ENCODE data around the gene KRT78.

The KRT78 gene

DNA sequence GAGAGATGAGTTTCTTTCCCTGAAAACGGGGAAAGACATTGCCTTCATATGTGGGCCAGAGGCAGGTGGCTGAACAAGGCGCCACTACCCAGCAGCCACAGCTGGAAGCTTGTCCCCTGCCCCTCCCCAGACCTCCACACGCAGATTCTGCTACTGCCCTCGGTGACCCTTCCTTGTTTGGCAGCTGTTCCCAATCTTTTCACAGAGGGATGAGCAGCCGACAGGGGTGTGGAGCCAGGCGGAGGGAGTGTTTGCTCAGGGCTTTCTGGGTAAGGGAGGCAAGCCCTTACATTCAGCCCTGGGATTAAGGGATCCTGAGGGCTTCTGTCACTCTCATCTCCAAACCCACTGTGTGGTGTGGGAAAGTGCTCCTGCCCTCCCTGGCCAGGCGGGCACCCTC is 30.4 kb downstream of the KRT78 start:
- peaks cover 12% of the 10 kb centered on the region for H3K4me1 Mint-ChIP-seq (ENCODE audit: low read depth)
- no peak overlapping the region for H3K4me3 Mint-ChIP-seq
- H3K27me3 Mint-ChIP-seq = no peaks in the 10 kb centered on the region
- no peaks in the 10 kb centered on the region for H3K9me3 Mint-ChIP-seq
- no peak overlapping the region for H3K27ac Mint-ChIP-seq
- no peaks in the 10 kb centered on the region for H3K36me3 Mint-ChIP-seq (ENCODE audit: low read depth)
- no peak for DNase-seq

DNA sequence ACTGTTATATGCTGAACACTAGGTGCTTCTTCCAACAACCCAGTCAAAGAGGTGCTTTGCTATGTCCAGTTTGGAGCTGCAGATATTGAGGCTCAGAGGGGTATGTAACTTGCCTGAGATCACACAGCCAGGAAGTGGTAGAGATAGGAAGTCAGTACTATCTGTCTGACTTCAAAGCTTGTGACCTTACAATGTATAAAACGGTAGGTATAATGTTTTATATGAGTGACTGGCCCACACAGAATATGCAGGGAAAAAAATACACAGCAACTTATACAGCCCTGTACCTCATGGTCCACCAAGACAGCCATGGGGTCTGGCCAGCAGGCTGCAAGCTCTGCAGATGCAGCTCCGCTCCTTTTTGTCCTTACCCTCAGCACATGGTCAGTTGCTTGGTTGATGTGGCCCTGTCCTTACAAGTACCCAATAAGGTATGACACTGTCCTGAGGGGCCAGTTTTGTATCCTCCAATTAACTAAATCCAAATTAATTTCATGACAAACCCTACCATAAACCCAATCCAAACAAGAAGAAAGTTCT is 31.0 kb downstream of the KRT78 start:
- Mint-ChIP-seq H3K4me1 (ENCODE audit: low read depth) (peaks cover 12% of the 10 kb centered on the region), H3K9me3 (no peaks in the 10 kb centered on the region), H3K27me3 (no peaks in the 10 kb centered on the region), H3K36me3 (ENCODE audit: low read depth) (no peaks in the 10 kb centered on the region), H3K4me3 (no peak overlapping the region), H3K27ac (no peak overlapping the region)
- no peak for DNase-seq

DNA sequence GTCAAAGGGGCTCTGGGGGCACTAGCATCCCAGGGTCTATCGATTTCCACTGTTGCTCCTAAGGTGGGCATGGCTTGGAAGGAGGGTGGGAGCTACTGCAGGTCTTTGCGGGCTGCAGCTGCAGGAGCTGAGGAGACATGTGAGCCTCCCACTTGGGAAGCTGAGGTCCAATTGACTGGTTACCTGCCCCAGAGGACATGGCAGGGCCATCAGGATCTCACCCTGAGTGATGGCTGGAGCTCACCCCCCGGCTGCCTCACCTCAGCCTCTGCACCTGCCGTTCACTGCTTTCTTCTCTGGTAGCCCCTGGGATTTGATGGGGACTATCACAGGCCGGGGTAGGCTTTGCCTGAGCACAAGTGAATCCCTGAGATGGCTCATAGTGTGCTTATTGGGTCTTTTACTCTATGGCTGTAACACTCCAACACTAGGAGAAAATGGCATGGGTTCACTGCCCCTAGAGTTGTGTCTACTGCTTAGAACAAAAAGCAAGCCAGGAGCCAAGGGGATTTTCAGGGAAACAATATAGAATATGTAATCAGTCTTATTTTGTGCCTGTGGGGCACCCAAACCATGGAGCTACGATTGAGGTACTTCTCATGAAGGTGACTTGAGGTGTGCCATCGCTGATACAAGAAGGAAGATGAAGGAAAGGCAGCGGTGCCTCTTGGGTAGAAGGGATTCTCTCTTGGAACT is 31.6 kb downstream of the KRT78 start:
- no peak overlapping the region for H3K4me3 Mint-ChIP-seq
- no peaks in the 10 kb centered on the region for H3K9me3 Mint-ChIP-seq
- H3K27ac Mint-ChIP-seq = no peak overlapping the region
- H3K27me3 Mint-ChIP-seq = no peaks in the 10 kb centered on the region
- no peak for DNase-seq
- no peaks in the 10 kb centered on the region for H3K36me3 Mint-ChIP-seq (ENCODE audit: low read depth)
- H3K4me1 Mint-ChIP-seq (ENCODE audit: low read depth) = peaks cover 12% of the 10 kb centered on the region

DNA sequence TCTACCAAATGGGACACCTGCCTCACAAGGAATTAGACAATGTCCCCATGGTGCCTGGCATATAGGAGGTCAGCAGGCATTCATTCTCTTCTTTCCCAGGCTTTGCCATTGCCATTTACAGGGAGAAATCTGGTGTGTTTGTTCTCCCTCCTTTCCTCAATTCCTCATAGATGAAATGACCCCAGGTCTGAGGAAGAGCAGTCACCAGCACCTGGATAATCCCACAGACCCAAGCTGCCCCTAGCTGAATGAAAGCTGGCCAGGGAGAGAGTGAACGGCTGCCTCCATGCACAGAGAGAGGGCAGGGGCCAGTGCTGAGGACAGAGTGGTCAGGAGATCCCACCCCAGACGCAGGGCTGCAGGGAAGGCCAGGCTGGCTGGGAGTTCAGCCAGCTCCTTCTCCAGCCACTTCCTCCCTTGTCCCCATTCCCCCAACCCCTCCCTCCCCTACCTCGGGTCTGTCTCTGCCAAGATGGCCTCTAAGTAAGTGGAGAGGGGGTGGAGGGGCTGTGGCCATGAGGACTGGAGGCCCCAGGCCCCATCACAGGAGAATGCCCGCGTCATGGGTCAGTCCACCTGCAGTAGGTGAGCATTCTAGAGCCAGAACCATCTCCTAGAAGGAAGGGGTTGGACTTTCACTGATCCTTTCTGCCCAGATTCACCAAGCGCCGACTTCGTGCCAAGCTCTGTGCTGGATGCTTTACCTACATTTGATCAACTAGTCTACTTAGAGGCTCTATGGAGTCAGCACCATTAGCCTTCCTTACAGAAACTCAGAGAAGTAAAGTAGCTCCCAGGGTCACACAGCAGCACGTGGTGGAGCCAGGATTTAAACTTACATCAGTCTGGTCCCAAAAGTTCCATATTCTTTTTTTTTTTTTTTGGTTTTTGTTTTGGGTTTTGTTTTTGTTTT is 32.9 kb downstream of the KRT78 start:
- H3K9me3 Mint-ChIP-seq = no peaks in the 10 kb centered on the region
- DNase-seq = no peak
- H3K4me1 Mint-ChIP-seq (ENCODE audit: low read depth) = peaks cover 12% of the 10 kb centered on the region
- H3K27ac Mint-ChIP-seq = no peak overlapping the region
- H3K4me3 Mint-ChIP-seq = no peak overlapping the region
- H3K27me3 Mint-ChIP-seq = no peaks in the 10 kb centered on the region
- no peaks in the 10 kb centered on the region for H3K36me3 Mint-ChIP-seq (ENCODE audit: low read depth)

DNA sequence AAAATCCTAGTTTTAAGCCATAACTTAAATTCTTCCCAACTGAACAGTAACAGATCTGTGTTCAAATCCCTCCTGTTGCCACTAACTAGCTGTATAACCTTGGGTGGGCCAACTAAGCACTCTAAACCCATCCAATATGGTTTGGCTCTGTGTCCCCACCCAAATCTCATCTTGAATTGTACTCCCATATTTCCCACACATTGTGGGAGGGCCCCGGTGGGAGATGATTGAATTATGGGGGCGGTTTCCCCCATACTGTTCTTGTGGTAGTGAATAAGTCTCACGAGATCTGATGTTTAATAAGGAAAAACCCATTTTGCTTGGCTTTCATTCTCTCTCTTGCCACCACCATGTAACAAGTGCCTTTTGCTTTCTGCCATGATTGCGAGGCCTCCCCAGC is 33.6 kb downstream of the KRT78 start:
- H3K27ac Mint-ChIP-seq = no peak overlapping the region
- no peaks in the 10 kb centered on the region for H3K27me3 Mint-ChIP-seq
- no peak for DNase-seq
- H3K4me1 Mint-ChIP-seq (ENCODE audit: low read depth) = peaks cover 12% of the 10 kb centered on the region
- no peaks in the 10 kb centered on the region for H3K36me3 Mint-ChIP-seq (ENCODE audit: low read depth)
- H3K9me3 Mint-ChIP-seq = no peaks in the 10 kb centered on the region
- H3K4me3 Mint-ChIP-seq = no peak overlapping the region

DNA sequence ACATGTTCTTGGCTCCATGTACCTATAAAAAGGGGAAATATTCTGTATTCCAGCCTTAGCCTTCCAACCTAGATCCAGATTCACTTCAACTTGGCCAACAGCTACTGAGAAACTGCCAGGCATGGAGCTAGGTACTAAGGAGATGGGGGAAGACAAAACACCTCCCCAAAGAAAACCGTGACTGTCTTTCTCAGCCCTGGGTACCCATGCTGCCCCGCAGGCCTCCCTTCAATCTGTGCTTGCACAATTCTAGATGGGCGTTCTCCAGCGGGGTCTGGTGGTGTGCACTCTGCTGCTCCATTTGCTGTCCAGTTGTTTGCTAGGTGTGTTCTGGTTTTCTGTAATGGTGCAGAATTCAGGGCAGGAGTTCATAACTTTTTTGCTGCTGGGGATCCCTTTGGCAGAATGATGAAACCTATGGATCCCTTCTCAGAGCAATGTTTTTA is 34.1 kb downstream of the KRT78 start:
- H3K27ac Mint-ChIP-seq = no peak overlapping the region
- no peaks in the 10 kb centered on the region for H3K36me3 Mint-ChIP-seq (ENCODE audit: low read depth)
- peaks cover 12% of the 10 kb centered on the region for H3K4me1 Mint-ChIP-seq (ENCODE audit: low read depth)
- no peak overlapping the region for H3K4me3 Mint-ChIP-seq
- no peaks in the 10 kb centered on the region for H3K9me3 Mint-ChIP-seq
- no peaks in the 10 kb centered on the region for H3K27me3 Mint-ChIP-seq
- no peak for DNase-seq

DNA sequence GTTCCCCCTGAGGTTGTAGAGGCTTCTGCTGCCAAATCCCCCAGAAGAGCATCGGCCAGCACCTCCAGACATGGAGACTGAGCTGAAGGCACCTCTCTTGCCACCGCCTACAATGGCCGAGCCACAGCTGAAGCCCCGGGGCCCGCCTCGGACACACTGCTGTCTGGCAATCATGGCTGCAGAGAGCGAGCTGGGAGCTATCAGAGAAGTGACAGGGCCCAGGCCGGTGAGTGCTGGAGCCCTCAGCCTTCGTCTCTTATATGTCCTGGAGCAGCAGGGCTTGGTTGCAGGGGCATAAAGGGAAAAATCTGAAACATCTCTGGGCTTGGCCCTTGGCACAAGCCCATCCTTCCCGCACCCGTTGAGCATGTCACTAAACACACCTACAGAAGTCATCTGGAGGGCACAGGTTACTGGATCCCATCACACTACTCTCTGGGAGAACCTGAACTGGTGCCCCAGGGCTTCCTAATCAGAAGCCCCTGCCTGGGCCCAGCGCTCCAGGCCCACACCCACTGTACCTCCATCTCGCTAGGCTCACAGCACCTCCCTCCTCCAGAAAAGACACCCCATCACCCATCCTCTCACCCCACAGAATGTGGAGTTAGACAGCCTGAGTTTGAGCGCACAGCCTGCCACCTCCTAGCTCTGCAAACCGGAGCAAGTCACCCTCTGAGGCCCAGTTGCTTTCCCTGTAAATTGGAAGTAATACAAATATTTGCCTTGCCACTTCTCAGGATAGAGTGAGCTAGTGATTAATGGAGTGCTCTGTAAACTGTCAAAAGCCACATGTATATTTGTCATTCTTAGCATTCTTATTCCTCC is 34.7 kb downstream of the KRT78 start, which contains the start of gene KRT4:
Gene KRT4 (minus strand): TSS at position 232 of the 825 bp plus-strand sequence. CDS start 58 bp downstream, at position 174.
- no peak within 1 kb of the TSS for H3K27ac Mint-ChIP-seq

DNA sequence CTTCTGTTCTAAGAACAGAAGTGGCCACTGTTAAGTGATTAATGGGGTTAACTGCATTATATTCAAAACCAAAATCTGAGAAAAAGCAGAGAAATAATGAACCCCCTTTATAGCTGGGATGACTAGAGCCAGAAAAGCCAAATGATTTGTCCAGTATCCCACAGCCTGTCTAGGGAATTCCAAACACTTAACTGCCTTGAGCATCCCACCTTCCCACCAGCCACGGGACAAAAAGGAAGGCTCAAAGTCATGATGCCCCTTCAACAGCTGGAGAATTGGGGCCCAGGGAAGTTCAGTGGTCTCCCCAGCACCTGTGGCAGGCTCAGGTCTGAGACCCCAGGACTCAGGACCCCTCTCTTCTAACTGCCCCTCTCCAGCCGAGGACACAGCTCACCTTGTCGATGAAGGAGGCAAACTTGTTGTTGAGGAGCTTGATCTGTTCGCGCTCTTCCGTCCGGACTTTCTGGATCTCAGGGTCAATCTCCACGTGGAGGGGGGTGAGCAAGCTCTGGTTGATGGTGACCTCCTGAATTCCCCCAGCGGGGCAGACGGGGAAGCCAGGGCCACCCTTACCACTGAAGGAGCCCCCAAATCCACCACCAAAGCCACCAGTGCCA is 35.5 kb downstream of the KRT78 start:
- no peaks in the 10 kb centered on the region for H3K36me3 Mint-ChIP-seq (ENCODE audit: low read depth)
- no peak overlapping the region for H3K27ac Mint-ChIP-seq
- no peaks in the 10 kb centered on the region for H3K9me3 Mint-ChIP-seq
- H3K4me3 Mint-ChIP-seq = no peak overlapping the region
- H3K4me1 Mint-ChIP-seq (ENCODE audit: low read depth) = peaks cover 10% of the 10 kb centered on the region
- DNase-seq = no peak
- H3K27me3 Mint-ChIP-seq = no peaks in the 10 kb centered on the region

More for the DNA sequence above, 34.7 kb downstream of the KRT78 start, which contains the start of gene KRT4:
- H3K36me3 Mint-ChIP-seq (ENCODE audit: low read depth) = no peaks in the 10 kb centered on the region
- H3K4me3 Mint-ChIP-seq = no peak within 1 kb of the TSS
- H3K27me3 Mint-ChIP-seq = no peaks in the 10 kb centered on the region
- peaks cover 12% of the 10 kb centered on the region for H3K4me1 Mint-ChIP-seq (ENCODE audit: low read depth)
- H3K9me3 Mint-ChIP-seq = no peaks in the 10 kb centered on the region
- no peak for DNase-seq

DNA sequence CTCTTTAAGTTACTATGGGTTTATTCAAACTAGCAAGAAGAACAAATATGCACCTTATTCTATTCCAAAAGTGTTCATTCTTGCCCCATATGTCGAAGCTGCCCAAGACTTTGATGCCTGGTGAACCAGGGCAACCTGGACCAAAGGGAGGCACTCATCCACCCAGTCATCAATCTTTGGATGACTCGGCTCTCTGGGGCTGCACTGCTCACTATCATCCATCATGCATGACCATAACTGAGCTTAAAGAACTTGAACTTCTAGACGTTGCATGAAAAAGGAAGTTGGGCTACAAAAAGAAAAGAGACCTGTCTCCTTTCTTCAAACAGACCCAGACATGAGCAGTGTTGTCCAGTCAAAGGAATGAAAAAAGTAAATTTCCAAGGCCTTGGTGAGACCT is 36.0 kb downstream of the KRT78 start:
- no peak for DNase-seq
- Mint-ChIP-seq H3K4me3 (no peak overlapping the region), H3K27ac (no peak overlapping the region), H3K4me1 (ENCODE audit: low read depth) (peaks cover 5% of the 10 kb centered on the region), H3K27me3 (no peaks in the 10 kb centered on the region), H3K36me3 (ENCODE audit: low read depth) (no peaks in the 10 kb centered on the region), H3K9me3 (no peaks in the 10 kb centered on the region)

DNA sequence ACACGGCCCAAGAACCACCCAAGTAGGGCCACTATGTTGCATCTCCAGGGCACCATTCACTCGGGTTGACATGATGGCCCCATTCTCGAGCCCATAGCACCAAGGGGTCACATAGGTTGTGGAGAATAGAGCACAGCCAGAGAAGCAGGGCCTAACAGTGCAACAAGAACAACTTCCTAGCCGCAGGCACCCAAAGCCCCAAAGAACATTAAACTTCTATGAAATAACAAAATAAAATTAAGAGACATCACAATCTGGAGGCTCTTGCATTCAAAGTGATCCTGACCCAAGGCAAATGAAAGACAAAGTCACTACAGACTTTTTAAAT is 36.8 kb downstream of the KRT78 start:
- no peaks in the 10 kb centered on the region for H3K9me3 Mint-ChIP-seq
- H3K4me3 Mint-ChIP-seq = no peak overlapping the region
- H3K4me1 Mint-ChIP-seq (ENCODE audit: low read depth) = no peaks in the 10 kb centered on the region
- no peak for DNase-seq
- no peak overlapping the region for H3K27ac Mint-ChIP-seq
- no peaks in the 10 kb centered on the region for H3K27me3 Mint-ChIP-seq
- H3K36me3 Mint-ChIP-seq (ENCODE audit: low read depth) = no peaks in the 10 kb centered on the region

DNA sequence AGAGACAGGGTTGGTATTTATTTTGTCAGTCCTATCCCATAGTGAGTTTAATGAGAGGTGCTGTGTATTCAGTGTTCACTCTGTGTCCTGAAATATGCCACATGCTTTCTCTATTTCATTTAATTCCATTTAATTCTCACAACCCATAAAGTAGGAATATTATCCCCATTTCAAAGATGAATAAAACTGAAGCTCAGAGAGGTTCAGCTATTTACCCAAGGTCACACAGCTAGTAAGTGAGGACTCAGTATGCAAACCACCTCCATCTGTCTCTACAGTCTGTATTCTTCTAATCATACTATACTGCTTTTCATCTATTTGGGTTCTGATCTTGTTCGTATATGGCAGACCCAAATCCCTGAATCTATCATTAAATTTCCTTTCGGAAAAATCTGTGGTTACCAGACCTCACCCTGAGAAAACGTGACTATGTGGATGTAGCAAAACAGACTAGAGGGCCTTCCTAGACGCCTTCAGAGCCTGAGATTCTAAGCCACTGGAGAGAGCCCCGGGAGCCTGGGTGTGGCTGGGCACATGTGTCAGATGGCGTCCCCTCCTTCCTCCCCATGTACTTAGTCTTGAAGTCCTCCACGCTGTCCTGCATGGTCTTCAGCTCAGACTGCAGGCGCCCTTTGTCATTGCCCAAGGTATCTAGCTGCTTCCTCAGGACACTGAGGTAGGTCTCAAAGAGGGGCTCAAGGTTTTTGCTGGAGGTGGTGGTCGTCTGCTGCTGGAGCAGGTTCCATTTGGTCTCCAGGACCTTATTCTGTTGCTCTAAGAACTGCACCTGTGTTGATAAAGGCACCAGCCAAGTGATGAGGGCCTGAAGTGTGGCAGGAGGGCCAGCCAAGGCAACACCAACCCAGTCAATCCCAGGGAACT is 37.4 kb downstream of the KRT78 start:
- Mint-ChIP-seq H3K4me3 (no peak overlapping the region), H3K27ac (no peak overlapping the region), H3K27me3 (no peaks in the 10 kb centered on the region), H3K9me3 (no peaks in the 10 kb centered on the region), H3K36me3 (ENCODE audit: low read depth) (no peaks in the 10 kb centered on the region), H3K4me1 (ENCODE audit: low read depth) (no peaks in the 10 kb centered on the region)
- DNase-seq = no peak

DNA sequence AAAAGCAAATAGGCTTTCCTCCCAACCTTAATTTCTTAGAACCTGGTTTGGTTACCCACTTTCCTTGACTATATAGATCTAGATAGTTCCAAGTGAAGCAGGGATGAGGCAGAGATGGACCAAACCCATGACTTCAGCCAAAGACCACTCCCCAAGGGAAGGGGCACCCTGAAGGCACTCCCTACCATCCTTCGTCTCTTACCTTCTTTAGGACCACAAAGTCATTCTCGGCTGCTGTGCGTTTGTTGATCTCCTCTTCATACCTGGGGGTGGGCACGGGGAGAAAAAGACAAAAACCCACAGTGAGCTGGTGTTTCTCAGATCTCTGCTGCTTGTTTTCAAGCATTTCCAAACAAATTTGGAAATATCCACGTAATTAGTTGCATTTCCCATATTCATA is 38.2 kb downstream of the KRT78 start:
- Mint-ChIP-seq H3K27ac (no peak overlapping the region), H3K36me3 (ENCODE audit: low read depth) (no peaks in the 10 kb centered on the region), H3K4me1 (ENCODE audit: low read depth) (no peaks in the 10 kb centered on the region), H3K27me3 (no peaks in the 10 kb centered on the region), H3K9me3 (no peaks in the 10 kb centered on the region), H3K4me3 (no peak overlapping the region)
- DNase-seq = no peak

DNA sequence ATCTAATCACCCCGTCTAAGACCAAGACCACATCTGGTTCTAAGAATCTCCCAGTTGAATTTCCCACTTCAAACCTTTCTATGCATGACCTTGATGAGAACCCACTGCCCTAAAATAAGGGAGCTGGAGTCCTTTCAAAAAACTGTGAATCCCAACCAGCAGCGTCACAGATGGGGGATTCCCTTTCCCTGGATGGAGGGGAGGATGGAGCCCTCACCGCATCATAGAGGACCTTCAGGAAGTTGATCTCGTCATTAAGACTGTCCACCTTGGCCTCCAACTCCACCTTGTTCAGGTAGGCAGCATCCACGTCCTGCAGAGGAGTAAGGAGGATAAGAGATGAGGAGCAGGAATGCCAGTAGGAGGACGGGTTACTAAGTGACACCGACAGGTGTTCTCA is 39.6 kb downstream of the KRT78 start:
- no peaks in the 10 kb centered on the region for H3K36me3 Mint-ChIP-seq (ENCODE audit: low read depth)

More for the DNA sequence above, 39.6 kb downstream of the KRT78 start:
- Mint-ChIP-seq H3K4me3 (no peak overlapping the region), H3K27ac (no peak overlapping the region), H3K9me3 (no peaks in the 10 kb centered on the region), H3K27me3 (no peaks in the 10 kb centered on the region), H3K4me1 (ENCODE audit: low read depth) (no peaks in the 10 kb centered on the region)
- DNase-seq = no peak

Data from activated T-cell treated with anti-CD3 and anti-CD28 coated beads, Interleukin-2, amount 50 U/mL, for 24 hours (primary cell).